IMR-90 (cell line): ENCODE results near the gene WFDC6. TPM values are rescaled to one million over a fixed set of nuclear protein-coding genes. Genes with fewer than 3 reads are reported as not detected.

Source experiments
- ATAC-seq: fragments of 200-7000 bp; cut with Tn5 transposase; 2 replicates; pipeline ENCODE4 v1.9.1; 2020; ENCODE audit warnings: low read depth, mild to moderate bottlenecking, moderate library complexity
- BruUV-seq: library from RNA; stranded (reverse); fragments of 400-500 nt; replicated peaks from 2 replicates; lab custom pipeline; 2021; lab: Mats Ljungman, UMichigan
- CTCF ChIA-PET: fragments of 300-600 bp; formaldehyde crosslinking; extraction: SDS; loops from one replicate; lab custom pipeline; 2021; ENCODE audit warnings: antibody characterized with exemption; lab: Yijun Ruan, JAX
- POLR2A ChIA-PET: fragments of 300-600 bp; sonication (Branson Sonifier 250); formaldehyde crosslinking; loops from one replicate; lab custom pipeline; 2022; ENCODE audit warnings: antibody characterized with exemption; ENCODE audit not compliant: unreplicated experiment; lab: Charles Lee
- DNase-seq: peaks from one replicate; pipeline ENCODE4 v3.0.0; 2013
- H2AFZ ChIP-seq: replicated peaks from 2 replicates; pipeline ENCODE3; 2013; ENCODE audit warnings: low read length, mild to moderate bottlenecking; ENCODE audit not compliant: poor library complexity
- H2AK5ac ChIP-seq: 2 replicates; pipeline ENCODE4 v1.6.1; 2013; ENCODE audit warnings: low read depth, low read length, inconsistent platforms
- H2AK9ac ChIP-seq: replicated peaks from 2 replicates; pipeline ENCODE3; 2013; ENCODE audit warnings: mild to moderate bottlenecking, low read depth, low read length, moderate library complexity; ENCODE audit not compliant: poor library complexity
- H2BK120ac ChIP-seq: 2 replicates; pipeline ENCODE4 v1.6.1; 2013; ENCODE audit warnings: low read depth, low read length, inconsistent platforms
- H2BK15ac ChIP-seq: 3 replicates; pipeline ENCODE4 v1.6.1; 2013; ENCODE audit warnings: low read depth, low read length, inconsistent platforms
- H2BK20ac ChIP-seq: 2 replicates; pipeline ENCODE4 v1.6.1; 2013; ENCODE audit warnings: low read depth, mild to moderate bottlenecking, inconsistent platforms, low read length, moderate library complexity
- H2BK5ac ChIP-seq: 2 replicates; pipeline ENCODE4 v1.6.1; 2013; ENCODE audit warnings: mild to moderate bottlenecking, low read depth, low read length, inconsistent platforms; ENCODE audit not compliant: poor library complexity, severe bottlenecking
- H3K14ac ChIP-seq: replicated peaks from 2 replicates; pipeline ENCODE4 v1.6.1; 2013; ENCODE audit warnings: low read depth, low read length, inconsistent platforms
- H3K18ac ChIP-seq: 2 replicates; pipeline ENCODE4 v1.6.1; 2013; ENCODE audit warnings: low read depth, low read length, control low read depth
- H3K23ac ChIP-seq: 2 replicates; pipeline ENCODE4 v1.6.1; 2013; ENCODE audit warnings: low read depth, low read length, inconsistent platforms
- H3K27ac ChIP-seq: 2 replicates; pipeline ENCODE4 v1.5.1; 2013; ENCODE audit warnings: mild to moderate bottlenecking, control low read depth, low read length; ENCODE audit not compliant: insufficient read depth
- H3K27me3 ChIP-seq: 2 replicates; pipeline ENCODE4 v1.6.1; 2013; ENCODE audit warnings: low read length; ENCODE audit not compliant: control insufficient read depth, insufficient read depth
- H3K36me3 ChIP-seq: 2 replicates; pipeline ENCODE4 v1.6.1; 2013; ENCODE audit warnings: low read length, mixed read lengths; ENCODE audit not compliant: control insufficient read depth, insufficient read depth
- H3K4ac ChIP-seq: 2 replicates; pipeline ENCODE4 v1.6.1; 2013; ENCODE audit warnings: low read depth, low read length, inconsistent platforms
- H3K4me1 ChIP-seq: 2 replicates; pipeline ENCODE4 v1.6.1; 2013; ENCODE audit warnings: low read length, mixed read lengths; ENCODE audit not compliant: control insufficient read depth, insufficient read depth
- H3K4me2 ChIP-seq: 2 replicates; pipeline ENCODE4 v1.6.1; 2013; ENCODE audit warnings: low read depth, mild to moderate bottlenecking, control low read depth, low read length, moderate library complexity
- H3K4me3 ChIP-seq: 2 replicates; pipeline ENCODE4 v1.5.1; 2013; ENCODE audit warnings: low read depth, mild to moderate bottlenecking, control low read depth, low read length, moderate library complexity; ENCODE audit not compliant: insufficient read depth
- H3K56ac ChIP-seq: 2 replicates; pipeline ENCODE4 v1.6.1; 2013; ENCODE audit warnings: low read length, inconsistent platforms; ENCODE audit not compliant: insufficient read depth; ENCODE audit errors: extremely low read depth
- H3K79me1 ChIP-seq, 2 experiments: 2 replicates each; pipeline ENCODE4 v1.6.1; 2013; ENCODE audit warnings: low read length in 2 of 2, inconsistent platforms in 1 of 2, low read depth in 1 of 2
- H3K9ac ChIP-seq: 2 replicates; pipeline ENCODE4 v1.6.1; 2013; ENCODE audit warnings: low read depth, low read length, control low read depth
- H3K9me1 ChIP-seq: 2 replicates; pipeline ENCODE4 v1.6.1; 2013; ENCODE audit warnings: low read length, inconsistent platforms; ENCODE audit not compliant: insufficient read depth
- H3K9me3 ChIP-seq: 2 replicates; pipeline ENCODE4 v1.6.1; 2013; ENCODE audit warnings: low read length; ENCODE audit not compliant: control insufficient read depth, insufficient read depth
- H4K20me1 ChIP-seq: 2 replicates; pipeline ENCODE4 v1.6.1; 2013; ENCODE audit warnings: low read length, inconsistent platforms; ENCODE audit not compliant: insufficient read depth
- H4K5ac ChIP-seq: 2 replicates; pipeline ENCODE4 v1.6.1; 2013; ENCODE audit warnings: mild to moderate bottlenecking, low read depth, low read length, control low read depth
- H4K8ac ChIP-seq, 2 experiments: 2 replicates each; pipeline ENCODE4 v1.6.1; 2013; ENCODE audit warnings: low read depth in 2 of 2, low read length in 2 of 2, control low read depth in 1 of 2, inconsistent platforms in 1 of 2
- H4K91ac ChIP-seq: 2 replicates; pipeline ENCODE4 v1.6.1; 2013; ENCODE audit warnings: low read depth, low read length, inconsistent platforms; ENCODE audit not compliant: insufficient read depth
- BHLHE40 ChIP-seq: fragments of 150-350 bp; IDR thresholded peaks from 2 replicates; pipeline ENCODE4 v1.6.1; 2016; ENCODE audit warnings: mild to moderate bottlenecking, low read depth, low read length
- CHD1 ChIP-seq: IDR thresholded peaks from 2 replicates; pipeline ENCODE4 v1.6.1; 2012; ENCODE audit warnings: low read depth, low read length, improper control_type of control experiment
- FOS ChIP-seq: fragments of 150-350 bp; IDR thresholded peaks from 2 replicates; pipeline ENCODE4 v1.6.1; 2016; ENCODE audit warnings: low read depth, low read length
- POLR2A ChIP-seq: IDR thresholded peaks from 2 replicates; pipeline ENCODE4 v1.6.1; 2012; ENCODE audit warnings: mild to moderate bottlenecking, low read depth, low read length
- WGBS, 2 experiments: methylation state at CpG; one replicate each; pipeline versions ENCODE4 v1.1.5 to v1.1.7; 2013; ENCODE audit warnings: missing lambda C conversion rate in 2 of 2; ENCODE audit not compliant: insufficient read length in 1 of 2; ENCODE audit errors: extremely low coverage in 2 of 2; 5-methylcytosine and 5-hydroxymethylcytosine counted together
- dilution Hi-C: fragments of 300-500 bp; cut with HindIII; formaldehyde crosslinking; loops from one replicate; pipeline ENCODE4 v1.14.3; 2018; ENCODE audit warnings: low sequenced_read_pairs; ENCODE audit not compliant: unreplicated experiment
- in situ Hi-C: fragments of 300-500 bp; cut with MboI; formaldehyde crosslinking; loops from 3 replicates; pipeline ENCODE4 v1.14.3; 2019; ENCODE audit warnings: low sequenced_read_pairs, inconsistent platforms, mixed read lengths
- intact Hi-C: fragments of 100-400 bp; cut with micrococcal nuclease; formaldehyde crosslinking; loops from 2 replicates; pipeline ENCODE4 v1.10.0; 2022
- polyA plus RNA-seq, 3 experiments: library from polyadenylated mRNA; depleted of rRNA; stranded (reverse); fragments of >200 nt; gene quantifications; 2 replicates each; pipeline ENCODE4 v1.2.3, GENCODE V29; 2012; ENCODE audit warnings: low replicate concordance in 1 of 3
- total RNA-seq: library from RNA; depleted of rRNA; stranded (reverse); fragments of >200 nt; gene quantifications from 2 replicates; pipeline ENCODE4 v1.2.3, GENCODE V29; 2012
- TF ChIP-seq, protein P1 (sequence below): fragments of 150-350 bp; IDR thresholded peaks from 2 replicates; pipeline ENCODE4 v1.6.1; 2017; ENCODE audit warnings: mild to moderate bottlenecking, antibody characterized with exemption, low read length, low read depth

WFDC6 gene
- total and polyA plus RNA-seq, 2 of the 4 experiments (the other 2 are of a cell fraction): not detected

DNA sequence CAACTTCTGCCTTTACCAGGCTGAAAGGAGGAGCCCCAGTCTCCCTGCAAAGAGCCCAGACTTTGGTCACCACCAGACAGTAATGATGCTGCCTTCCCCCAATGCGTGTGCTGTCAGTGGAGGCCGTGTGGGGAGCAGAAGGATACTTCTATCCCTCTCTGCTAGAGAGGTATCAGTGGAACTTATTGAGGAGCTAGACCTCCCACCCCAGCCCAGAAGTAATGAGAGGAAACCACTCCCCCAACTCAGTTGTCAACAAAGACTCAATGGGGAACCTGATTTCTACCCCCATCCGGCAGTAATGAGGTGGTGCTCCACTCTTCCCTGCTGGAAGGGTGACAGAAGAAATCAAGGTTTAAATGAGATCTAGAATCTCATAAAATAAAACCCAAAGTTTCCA, 44.2 kb upstream of the WFDC6 start:
- Histone ChIP-seq H3K9me3 (no peaks in the 10 kb centered on the region), H3K14ac (no peak overlapping the region), H2AFZ (no peak overlapping the region), H4K91ac (no peak overlapping the region), H2BK20ac (no peak overlapping the region), H3K79me1 (no peaks in the 10 kb centered on the region), H3K4me2 (no peak overlapping the region), H2AK5ac (no peak overlapping the region), H4K20me1 (no peaks in the 10 kb centered on the region), H3K27me3 (no peaks in the 10 kb centered on the region), H3K36me3 (no peaks in the 10 kb centered on the region), H2BK120ac (no peak overlapping the region), H3K56ac (no peak overlapping the region), H4K5ac (no peak overlapping the region), H2BK5ac (no peak overlapping the region), H3K18ac (no peak overlapping the region), H3K9ac (no peak overlapping the region), H3K4me1 (no peaks in the 10 kb centered on the region), H3K4ac (no peak overlapping the region), H3K27ac (no peak overlapping the region), H2BK15ac (no peak overlapping the region), H3K23ac (no peak overlapping the region), H4K8ac (no peak overlapping the region), H3K9me1 (no peaks in the 10 kb centered on the region), H2AK9ac (no peak overlapping the region), H3K4me3 (no peak overlapping the region)
- ATAC-seq (no peak), DNase-seq (no peak)
- POLR2A ChIA-PET: no interaction called here
- intact Hi-C loops: no loop called here
- CTCF ChIA-PET: interaction anchor here (1.4 kb wide), 1 partner anchor 46 kb away, joined by 4 read pairs; the partner anchor contains the start of gene WFDC10A
- no TSS peak for BruUV-seq
- dilution Hi-C loops: no loop called here
- in situ Hi-C loops: no loop called here
- TF ChIP-seq BHLHE40 (no peak), CHD1 (no peak), FOS (no peak), POLR2A (no peak)
- TF ChIP-seq, protein P1, sequence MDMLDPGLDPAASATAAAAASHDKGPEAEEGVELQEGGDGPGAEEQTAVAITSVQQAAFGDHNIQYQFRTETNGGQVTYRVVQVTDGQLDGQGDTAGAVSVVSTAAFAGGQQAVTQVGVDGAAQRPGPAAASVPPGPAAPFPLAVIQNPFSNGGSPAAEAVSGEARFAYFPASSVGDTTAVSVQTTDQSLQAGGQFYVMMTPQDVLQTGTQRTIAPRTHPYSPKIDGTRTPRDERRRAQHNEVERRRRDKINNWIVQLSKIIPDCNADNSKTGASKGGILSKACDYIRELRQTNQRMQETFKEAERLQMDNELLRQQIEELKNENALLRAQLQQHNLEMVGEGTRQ: no peak
- no CpG with 5 or more reads among the region's 3 CpGs for WGBS, 2 experiments
